HepG2 (cell line): ENCODE data around the gene ST6GALNAC3. TPM values are rescaled to one million over a fixed set of nuclear protein-coding genes. Genes with fewer than 3 reads are reported as not detected.

Experiments
- ATAC-seq: fragments of 200-7000 bp; cut with Tn5 transposase; 3 replicates; pipeline ENCODE4 v1.9.1; 2020; ENCODE audit warnings: mild to moderate bottlenecking, moderate library complexity
- BruUV-seq: library from RNA; stranded (reverse); fragments of 400-500 nt; replicated peaks from 2 replicates; lab custom pipeline; 2021; lab: Mats Ljungman, UMichigan
- CTCF ChIA-PET: fragments of 300-600 bp; formaldehyde crosslinking; extraction: SDS; loops from one replicate; lab custom pipeline; 2021; ENCODE audit warnings: low total read pairs, inconsistent platforms, low intra/inter-chr PET ratio; lab: Yijun Ruan, JAX
- POLR2A ChIA-PET: fragments of 350-600 bp; sonication (Branson Sonifier 250); formaldehyde crosslinking; loops from one replicate; lab custom pipeline; 2020; ENCODE audit warnings: antibody characterized with exemption, inconsistent platforms; lab: Yijun Ruan, JAX
- DNase-seq: peaks from one replicate; pipeline ENCODE4 v3.0.0-alpha.2; 2015; ENCODE audit warnings: low spot score
- FAIRE-seq: peaks from 3 replicates; lab custom pipeline; 2011; peaks lifted over from hg19 to GRCh38; lab: Jason Lieb, UNC
- H2AFZ ChIP-seq: one replicate; pipeline ENCODE4 v1.6.1; 2011; ENCODE audit warnings: low read length, inconsistent platforms
- H3K27ac ChIP-seq: fragments of 300-600 bp; 3 replicates; pipeline ENCODE4 v1.8.0; 2011; ENCODE audit warnings: mixed run types, mild to moderate bottlenecking, mixed read lengths, low read length, inconsistent platforms; ENCODE audit not compliant: insufficient read depth; ENCODE audit errors: extremely low read length
- H3K27me3 ChIP-seq, 2 experiments: fragments of 200-600 bp in 1 of 2; 2 replicates in 1 of 2; 3 replicates in 1 of 2; pipeline versions ENCODE4 v1.6.0 to v1.8.0; 2011; ENCODE audit warnings: low read length in 2 of 2, mild to moderate bottlenecking in 2 of 2, moderate library complexity in 2 of 2, inconsistent platforms in 1 of 2; ENCODE audit not compliant: insufficient read depth in 2 of 2, control insufficient read depth in 1 of 2
- H3K36me3 ChIP-seq, 2 experiments: fragments of 200-600 bp in 1 of 2; replicated peaks in 1 of 2; 2 replicates in 1 of 2; 3 replicates in 1 of 2; pipeline versions ENCODE4 v1.5.1 to v1.8.0; 2011; ENCODE audit warnings: low read length in 2 of 2, inconsistent platforms in 1 of 2; ENCODE audit not compliant: insufficient read depth in 2 of 2, control insufficient read depth in 1 of 2
- H3K4me1 ChIP-seq: 2 replicates; pipeline ENCODE4 v1.5.1; 2012; ENCODE audit warnings: low read length, inconsistent platforms; ENCODE audit not compliant: insufficient read depth
- H3K4me2 ChIP-seq: 2 replicates; pipeline ENCODE4 v1.6.0; 2011; ENCODE audit warnings: low read depth, low read length, inconsistent platforms
- H3K4me3 ChIP-seq, 3 experiments: fragments of 200-600 bp in 1 of 3; sonication (generic), shearing (Covaris generic) in 1 of 3; replicated peaks in 1 of 3; 2 replicates each; pipeline ENCODE4 v1.5.1; 2011 to 2016; ENCODE audit warnings: low read length in 3 of 3, inconsistent platforms in 2 of 3, low read depth in 2 of 3, mild to moderate bottlenecking in 2 of 3, control low read depth in 1 of 3, mixed read lengths in 1 of 3; ENCODE audit not compliant: insufficient read depth in 1 of 3
- H3K79me2 ChIP-seq: one replicate; pipeline ENCODE4 v1.6.1; 2011; ENCODE audit warnings: low read length, inconsistent platforms; ENCODE audit not compliant: insufficient read depth
- H3K9ac ChIP-seq: 2 replicates; pipeline ENCODE4 v1.6.0; 2011; ENCODE audit warnings: mild to moderate bottlenecking, low read depth, low read length, inconsistent platforms; ENCODE audit not compliant: insufficient read depth
- H3K9me3 ChIP-seq: 2 replicates; pipeline ENCODE4 v1.5.1; 2012; ENCODE audit warnings: mild to moderate bottlenecking, low read length
- H4K20me1 ChIP-seq: 2 replicates; pipeline ENCODE4 v1.6.0; 2011; ENCODE audit warnings: inconsistent platforms, mild to moderate bottlenecking, low read length, moderate library complexity; ENCODE audit not compliant: insufficient read depth
- FLYWCH1 ChIP-seq: sonication (generic); formaldehyde crosslinking; IDR thresholded peaks from 2 replicates; pipeline ENCODE4 v1.8.1; 2023; ENCODE audit warnings: mild to moderate bottlenecking, missing genetic modification reagents
- HNRNPLL ChIP-seq: fragments of 200-400 bp; formaldehyde crosslinking; IDR thresholded peaks from 2 replicates; pipeline ENCODE4 v1.6.1; 2017; ENCODE audit warnings: mild to moderate bottlenecking, low read depth, low read length; ENCODE audit not compliant: poor library complexity, severe bottlenecking
- KDM4B ChIP-seq: sonication (generic); formaldehyde crosslinking; IDR thresholded peaks from 2 replicates; pipeline ENCODE4 v1.4.0; 2020; ENCODE audit warnings: missing genetic modification reagents
- PRMT3 ChIP-seq: sonication (generic); formaldehyde crosslinking; IDR thresholded peaks from 2 replicates; pipeline ENCODE4 v1.8.1; 2022; ENCODE audit warnings: low read depth, mild to moderate bottlenecking, moderate library complexity, missing genetic modification reagents, borderline replicate concordance
- SRSF4 ChIP-seq: fragments of 200-400 bp; formaldehyde crosslinking; IDR thresholded peaks from one replicate; pipeline ENCODE4 v1.6.1; 2018; ENCODE audit warnings: mild to moderate bottlenecking, low read depth, low read length, moderate library complexity; ENCODE audit not compliant: poor library complexity, severe bottlenecking
- ZNF143 ChIP-seq: sonication (generic); formaldehyde crosslinking; IDR thresholded peaks from 2 replicates; pipeline ENCODE4 v1.4.0; 2020; ENCODE audit warnings: missing genetic modification reagents
- ZNF343 ChIP-seq: sonication (generic); formaldehyde crosslinking; IDR thresholded peaks from 2 replicates; pipeline ENCODE4 v1.4.0; 2020; ENCODE audit warnings: mild to moderate bottlenecking, missing genetic modification reagents
- WGBS: methylation state at CpG from one replicate; pipeline ENCODE4 v1.1.6; 2017; ENCODE audit warnings: low lambda C conversion rate; 5-methylcytosine and 5-hydroxymethylcytosine counted together
- in situ Hi-C: cut with HindIII; loops from 2 replicates; pipeline ENCODE4 v1.10.0; 2017; ENCODE audit warnings: low pct_unique_long_range_greater_than_20kb; ENCODE audit not compliant: extremely low pct_ligation_motif_present
- intact Hi-C: fragments of 100-400 bp; cut with micrococcal nuclease; formaldehyde crosslinking; loops from one replicate; pipeline ENCODE4 v1.10.0; 2022; ENCODE audit not compliant: unreplicated experiment
- polyA plus RNA-seq, 8 experiments: library from polyadenylated mRNA; depleted of rRNA in 3 of 8; stranded (reverse) in 7 of 8; unstranded in 1 of 8; fragments of >200 nt; fragmentation: Illumina TruSeq in 4 of 8; extraction: Trizol in 4 of 8; gene quantifications; 2 replicates each; pipeline versions ENCODE4 v1.2.1 to v1.2.3, GENCODE V29; 2011 to 2016; ENCODE audit warnings: low read depth in 4 of 8, missing spikeins in 1 of 8, mixed read lengths in 1 of 8; ENCODE audit not compliant: insufficient read depth in 1 of 8
- total RNA-seq, 5 experiments: library from RNA; depleted of rRNA; stranded (reverse); fragments of >200 nt; fragmentation: Illumina TruSeq; extraction: Trizol; gene quantifications; 2 replicates each; pipeline ENCODE4 v1.2.3, GENCODE V29; 2016; ENCODE audit warnings: low read depth in 1 of 5

ST6GALNAC3 gene
- total and polyA plus RNA-seq, 2 of the 13 experiments (the other 11 are each of a cell fraction or from before 2014, with no cell fraction given): not detected

- no peaks in the 10 kb centered on the region for H3K79me2 ChIP-seq
- H3K4me3 ChIP-seq: no peak overlapping the region
- no peak for ATAC-seq
- BruUV-seq: no TSS peak
- no peak overlapping the region for H3K9ac ChIP-seq
- no peaks in the 10 kb centered on the region for H3K4me1 ChIP-seq
- no peak overlapping the region for H3K4me2 ChIP-seq
- ChIA-PET CTCF (no interaction called here), POLR2A (no interaction called here)
- DNase-seq: no peak
- no peaks in the 10 kb centered on the region for H3K27me3 ChIP-seq
- H2AFZ ChIP-seq: no peak overlapping the region
- in situ Hi-C loops: no loop called here
- H3K36me3 ChIP-seq: no peaks in the 10 kb centered on the region
- no peak overlapping the region for H3K27ac ChIP-seq
- H4K20me1 ChIP-seq: no peaks in the 10 kb centered on the region
- peaks cover 59% of the 10 kb centered on the region for H3K9me3 ChIP-seq
- intact Hi-C loops: no loop called here
- no peak for TF ChIP-seq FLYWCH1 (CRISPR knock-in tag)
- no peak for TF ChIP-seq PRMT3 (CRISPR knock-in tag)
- TF ChIP-seq ZNF143 (CRISPR knock-in tag): no peak
- no peak for TF ChIP-seq HNRNPLL
- TF ChIP-seq, all 625 proteins: peak for 0
- FAIRE-seq: no peak
- WGBS: 22% methylated on average over 3 of the region's 3 CpGs
Measured at GRCh38 chr1:76615253-76616035, 540.9 kb downstream of the ST6GALNAC3 start.

DNA sequence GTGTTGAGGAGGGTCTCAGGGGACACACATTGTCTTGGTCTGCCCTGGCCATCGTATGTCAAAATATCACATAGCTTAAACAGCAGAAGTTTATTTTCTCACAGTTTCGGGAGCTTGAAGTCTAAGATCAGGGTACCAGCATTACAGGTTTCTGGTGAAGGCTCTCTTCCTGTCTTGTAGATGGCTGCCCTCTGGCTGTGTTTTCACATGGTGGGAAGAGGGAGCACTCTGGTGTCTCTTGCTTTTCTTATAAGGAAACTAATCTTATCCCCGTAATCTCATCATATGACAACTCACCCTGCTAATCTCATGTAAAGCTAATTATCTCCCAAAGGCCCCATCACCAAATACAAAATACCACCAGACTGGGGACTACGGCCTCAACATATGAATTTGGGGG is 545.8 kb downstream of the ST6GALNAC3 start:
- 23% methylated on average over 4 of the region's 4 CpGs for WGBS
- DNase-seq: no peak
- Histone ChIP-seq H3K27me3 (no peaks in the 10 kb centered on the region), H3K4me3 (no peak overlapping the region), H3K4me1 (no peaks in the 10 kb centered on the region), H3K9me3 (peaks cover 53% of the 10 kb centered on the region; the same call in 1 of the 2 replicates), H3K79me2 (no peaks in the 10 kb centered on the region), H3K9ac (no peak overlapping the region), H3K27ac (no peak overlapping the region), H4K20me1 (no peaks in the 10 kb centered on the region), H2AFZ (no peak overlapping the region), H3K4me2 (no peak overlapping the region), H3K36me3 (no peaks in the 10 kb centered on the region)
- BruUV-seq: no TSS peak
- in situ Hi-C loops: no loop called here
- ChIA-PET POLR2A (no interaction called here), CTCF (no interaction called here)
- intact Hi-C loops: no loop called here
- no peak for TF ChIP-seq KDM4B
- TF ChIP-seq ZNF343: no peak
- no peak for TF ChIP-seq SRSF4
- no peak for FAIRE-seq
- ATAC-seq: no peak
